ENCODE measurements around the gene RAD51B.
A peak's percentile ranks its signal among the peaks of the same experiment; 100 is the strongest.
"Not testable (repeated sequence)": the region's sequence is repeated elsewhere in the genome, so short reads cannot be mapped to it uniquely, and the experiment has no call there.

RAD51B gene

GRCh38 chr14:68749487-68750475 lies 930.2 kb downstream of the RAD51B start:
- no peak for DNase-seq (ENCODE audit: low read depth)

- DNase-seq (ENCODE audit: low read depth): no peak
Measured at GRCh38 chr14:68752271-68753006, 932.9 kb downstream of the RAD51B start.

GRCh38 chr14:68753690-68754089 lies 934.1 kb downstream of the RAD51B start:
- DNase-seq (ENCODE audit: low read depth): no peak

- no peak for DNase-seq (ENCODE audit: low read depth)
Measured at GRCh38 chr14:68755016-68755353, 935.4 kb downstream of the RAD51B start.

- peak; percentile 35 for DNase-seq (ENCODE audit: low read depth)
Measured at GRCh38 chr14:68756000-68756481, 936.5 kb downstream of the RAD51B start.

- DNase-seq (ENCODE audit: low read depth): no peak
Measured at GRCh38 chr14:68756734-68757133, 937.2 kb downstream of the RAD51B start.

- no peak for DNase-seq (ENCODE audit: low read depth)
Measured at GRCh38 chr14:68757618-68758081, 938.1 kb downstream of the RAD51B start.

GRCh38 chr14:68758301-68758700 lies 938.7 kb downstream of the RAD51B start:
- no peak for DNase-seq (ENCODE audit: low read depth)

- no peak for DNase-seq (ENCODE audit: low read depth)
Measured at GRCh38 chr14:68759017-68759560, 939.5 kb downstream of the RAD51B start.

GRCh38 chr14:68759937-68760336 lies 940.4 kb downstream of the RAD51B start:
- no peak for DNase-seq (ENCODE audit: low read depth)

GRCh38 chr14:68760761-68761160 lies 941.2 kb downstream of the RAD51B start:
- DNase-seq (ENCODE audit: low read depth): no peak

GRCh38 chr14:68761391-68761790 lies 941.8 kb downstream of the RAD51B start:
- no peak for DNase-seq (ENCODE audit: low read depth)

GRCh38 chr14:68762953-68763764 lies 943.6 kb downstream of the RAD51B start:
- DNase-seq (ENCODE audit: low read depth): no peak

- DNase-seq (ENCODE audit: low read depth): not testable (repeated sequence)
Measured at GRCh38 chr14:68763843-68764242, 944.3 kb downstream of the RAD51B start.

GRCh38 chr14:68766299-68767247 lies 947.0 kb downstream of the RAD51B start:
- no peak for DNase-seq (ENCODE audit: low read depth)

- DNase-seq (ENCODE audit: low read depth): no peak
Measured at GRCh38 chr14:68767248-68767645, 947.7 kb downstream of the RAD51B start.

- no peak for DNase-seq (ENCODE audit: low read depth)
Measured at GRCh38 chr14:68768316-68768715, 948.7 kb downstream of the RAD51B start.

- no peak for DNase-seq (ENCODE audit: low read depth)
Measured at GRCh38 chr14:68770051-68770450, 950.5 kb downstream of the RAD51B start.

GRCh38 chr14:68770553-68771286 lies 951.1 kb downstream of the RAD51B start:
- DNase-seq (ENCODE audit: low read depth): no peak

GRCh38 chr14:68771631-68772030 lies 952.1 kb downstream of the RAD51B start:
- DNase-seq (ENCODE audit: low read depth): no peak
